GM19240 (cell line): ENCODE measurements around the gene ACTRT2.

ENCODE experiments used
- DNase-seq: peaks from one replicate; pipeline ENCODE4 v3.0.0; 2011; ENCODE audit warnings: low spot score; ENCODE audit not compliant: insufficient read length

ACTRT2 gene

GRCh38 chr1:3067301-3067670 lies 46.0 kb downstream of the ACTRT2 start:
- no peak for DNase-seq

GRCh38 chr1:3067671-3068563 lies 46.6 kb downstream of the ACTRT2 start:
- no peak for DNase-seq

GRCh38 chr1:3068564-3069431 lies 47.5 kb downstream of the ACTRT2 start, which contains the start of gene PRDM16:
Gene PRDM16, plus strand, starts transcription at chr1:3069203. Its CDS starts 57 bp downstream, at chr1:3069260.
- no peak for DNase-seq

GRCh38 chr1:3069491-3070308 lies 48.4 kb downstream of the ACTRT2 start:
- no peak for DNase-seq

- DNase-seq = no peak
Measured at GRCh38 chr1:3070309-3070643, 49.0 kb downstream of the ACTRT2 start.

- no peak for DNase-seq
Measured at GRCh38 chr1:3070644-3071564, 49.6 kb downstream of the ACTRT2 start.

- DNase-seq = no peak
Measured at GRCh38 chr1:3071565-3072390, 50.5 kb downstream of the ACTRT2 start.
